Sciatic nerve (tissue), 2 donors: ENCODE data around the gene ITGB2. TPM values are rescaled to one million over a fixed set of nuclear protein-coding genes. Genes with fewer than 3 reads are reported as not detected.
A peak's percentile ranks its signal among the peaks of the same experiment; 100 is the strongest.

Experiments used
- ATAC-seq: fragments of 200-7000 bp; cut with Tn5 transposase; one replicate; pipeline ENCODE4 v1.9.1; 2020; ENCODE audit warnings: mild to moderate bottlenecking, moderate library complexity
- DNase-seq: peaks from one replicate; pipeline ENCODE4 v3.0.0-alpha.2; 2020; ENCODE audit warnings: low spot score
- intact Hi-C: fragments of 100-400 bp; cut with DNase I; formaldehyde crosslinking; loops from one replicate; pipeline ENCODE4 v1.14.2; 2022
- total RNA-seq: library from RNA; stranded (reverse); fragmentation: NEBNext Ultra II Directional; extraction: Animal tissue kit (Norgen Biotek cat#: 25700); gene quantifications from one replicate; pipeline ENCODE4 v1.2.1, GENCODE V29; 2021
- donor health status: DM: no; HTN: no; CAD: no.
- donor health status: DM: no; HTN: no; CAD: no.

Gene ITGB2
- total RNA-seq, 1 donor from 2014 or later, result 56.7 TPM

DNA sequence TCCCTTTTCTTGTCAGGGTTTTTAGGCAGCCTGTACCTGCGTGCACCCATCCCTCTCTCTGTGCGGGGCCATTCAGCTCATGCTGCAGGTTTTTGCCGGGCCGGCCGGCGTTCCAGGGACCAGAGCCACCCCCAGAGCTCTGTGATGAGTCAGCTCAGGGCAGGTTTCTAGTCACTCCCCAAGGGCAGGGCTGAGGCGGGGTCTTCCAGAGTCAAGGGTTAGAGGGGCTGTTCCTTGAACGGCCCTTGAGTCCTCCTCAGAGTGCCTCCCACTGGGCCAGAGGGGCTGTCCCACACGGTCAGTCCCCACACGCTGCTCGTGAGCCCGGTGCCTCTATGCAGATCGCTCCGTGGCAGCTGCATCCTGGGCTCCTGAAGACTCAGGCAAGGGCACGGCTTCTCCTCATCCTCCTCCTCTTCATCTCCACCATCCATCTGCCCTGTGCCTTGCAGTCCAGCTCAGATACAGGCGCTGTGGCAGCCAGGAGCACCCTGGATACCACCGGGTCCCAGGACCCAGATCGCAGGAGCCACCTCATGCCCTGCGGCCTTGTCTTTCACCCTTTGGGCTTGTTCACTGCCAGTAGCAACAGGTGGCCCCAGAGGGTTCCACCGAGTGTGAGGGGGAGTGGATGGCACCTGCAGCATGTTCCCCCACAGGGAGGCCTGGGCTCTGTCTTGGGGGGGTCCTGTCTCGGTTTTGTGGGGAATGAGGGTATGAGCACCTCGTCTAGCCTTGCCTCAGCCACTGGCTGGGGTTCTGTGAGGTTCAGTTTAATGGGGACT is 36.5 kb upstream of the ITGB2 start:
- DNase-seq (no peak), ATAC-seq (no peak)
- intact Hi-C loops, result no loop called here

DNA sequence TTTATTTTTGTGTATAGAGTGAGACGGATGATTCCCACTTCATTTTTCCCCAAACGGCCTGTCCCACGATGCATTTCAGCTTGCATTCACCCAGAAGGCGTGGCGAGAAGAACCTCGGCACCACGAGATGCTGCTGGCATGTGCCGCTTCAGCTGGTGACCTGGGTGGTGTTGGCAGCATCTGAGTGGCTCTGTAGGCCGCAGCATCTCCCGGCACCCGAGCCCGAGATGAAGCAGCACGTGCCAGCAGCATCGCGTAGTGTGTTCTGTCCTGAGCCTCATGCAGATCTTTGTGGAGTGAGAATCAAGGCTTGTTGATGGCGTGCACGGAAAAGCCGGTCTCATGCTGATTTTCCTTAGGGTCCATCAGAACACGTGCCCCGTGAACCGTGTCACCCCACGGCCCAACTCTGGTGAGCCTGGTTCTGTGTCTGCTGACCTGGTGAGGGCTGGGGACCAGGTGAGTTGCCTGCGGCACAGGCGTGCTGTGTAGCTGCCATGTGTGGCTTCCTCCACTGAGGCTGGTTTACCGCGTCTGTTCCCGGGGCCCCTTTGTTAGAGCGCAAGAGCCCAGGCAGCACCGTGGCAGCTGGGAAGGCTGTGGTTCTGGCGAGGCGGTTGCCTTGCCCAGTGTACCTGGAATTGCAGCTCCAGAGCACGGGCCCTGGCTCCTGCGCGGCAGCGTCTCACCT is 35.8 kb upstream of the ITGB2 start:
- intact Hi-C loops, result no loop called here
- ATAC-seq (no peak), DNase-seq (no peak)

DNA sequence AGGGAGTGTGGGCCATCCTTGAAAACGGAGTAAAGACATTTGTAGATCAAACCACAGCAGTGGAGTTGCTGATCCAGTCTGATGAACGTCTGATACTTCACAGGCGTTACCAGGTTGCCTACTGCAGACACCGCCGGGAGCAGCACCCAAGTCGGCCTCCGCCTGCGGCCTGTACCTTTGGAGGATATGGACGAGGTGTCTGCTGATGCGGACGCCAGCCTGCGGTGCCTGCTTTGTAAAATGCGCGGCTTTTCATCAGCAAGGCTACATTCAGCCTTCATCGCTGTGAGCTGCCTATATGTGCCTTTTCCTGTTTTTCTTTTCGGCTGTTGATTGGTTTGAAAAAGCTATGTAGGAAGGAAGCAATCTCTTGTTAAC is 35.1 kb upstream of the ITGB2 start:
- no peak for DNase-seq
- intact Hi-C loops, result no loop called here
- ATAC-seq, result no peak

- ATAC-seq (no peak), DNase-seq (no peak)
- intact Hi-C loops, result no loop called here
Measured at GRCh38 chr21:44955141-44955797, 34.6 kb upstream of the ITGB2 start.

DNA sequence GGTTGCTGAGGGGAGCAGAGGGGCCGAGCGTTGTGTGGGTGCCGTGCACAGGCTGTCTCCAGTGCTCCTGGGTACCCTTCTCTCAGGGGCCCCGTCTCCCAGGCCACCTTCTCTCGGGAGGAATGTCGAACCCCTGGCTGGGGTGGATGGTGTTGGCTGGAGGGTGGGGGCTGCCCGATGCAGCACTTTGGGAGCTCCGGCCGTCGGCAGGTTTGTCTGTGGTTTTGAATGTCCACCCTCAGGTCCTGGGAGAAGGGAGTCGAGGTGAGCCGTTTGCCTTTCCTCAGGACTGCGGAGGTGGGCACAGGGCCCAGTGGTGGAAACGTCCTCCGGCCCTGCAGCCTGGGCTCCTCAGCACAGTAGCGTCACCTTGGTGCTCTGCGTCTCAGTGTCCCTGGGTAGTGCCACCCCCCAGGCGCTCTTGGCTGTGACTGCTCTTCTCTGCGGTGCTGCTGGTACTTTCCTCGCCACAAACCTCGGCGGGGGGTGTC is 33.6 kb upstream of the ITGB2 start:
- ATAC-seq, result no peak
- DNase-seq, result no peak
- intact Hi-C loops, result loop anchor here (5.0 kb wide), 1 partner anchor 173 kb away; no protein-coding TSS in a partner anchor

DNA sequence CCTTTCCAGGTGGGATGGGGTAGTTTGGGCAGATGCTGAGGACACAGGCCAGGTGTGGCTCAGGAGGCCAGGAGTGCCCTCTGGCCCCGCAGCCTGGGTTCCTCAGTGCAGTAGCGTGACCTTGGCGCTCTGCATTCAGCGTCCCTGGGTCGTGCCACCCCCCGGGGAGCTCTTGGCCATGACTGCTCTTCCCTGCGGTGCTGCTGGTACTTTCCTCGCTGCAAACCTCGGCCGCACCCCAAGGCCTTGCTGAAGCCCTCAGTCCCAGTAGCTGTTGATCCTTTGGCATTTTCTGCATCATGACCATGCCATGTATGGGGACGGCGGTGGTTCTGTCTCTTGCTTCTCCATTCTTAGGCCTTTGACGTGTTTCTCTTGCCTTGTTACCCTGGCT is 32.9 kb upstream of the ITGB2 start:
- DNase-seq, result no peak
- intact Hi-C loops, result loop anchor here (5.0 kb wide), 1 partner anchor 174 kb away; no protein-coding TSS in a partner anchor
- ATAC-seq, result no peak

- no peak for ATAC-seq
- intact Hi-C loops, result loop anchor here (5.0 kb wide), 1 partner anchor 174 kb away; no protein-coding TSS in a partner anchor
- no peak for DNase-seq
Measured at GRCh38 chr21:44952929-44953627, 32.4 kb upstream of the ITGB2 start.

- ATAC-seq (no peak), DNase-seq (no peak)
- intact Hi-C loops, result loop anchor here (5.0 kb wide), 1 partner anchor 175 kb away; no protein-coding TSS in a partner anchor
Measured at GRCh38 chr21:44952116-44952928, 31.6 kb upstream of the ITGB2 start.

- DNase-seq (no peak), ATAC-seq (no peak)
- intact Hi-C loops, result loop anchor here (5.0 kb wide), 1 partner anchor 176 kb away; no protein-coding TSS in a partner anchor
Measured at GRCh38 chr21:44951186-44951915, 30.7 kb upstream of the ITGB2 start.

DNA sequence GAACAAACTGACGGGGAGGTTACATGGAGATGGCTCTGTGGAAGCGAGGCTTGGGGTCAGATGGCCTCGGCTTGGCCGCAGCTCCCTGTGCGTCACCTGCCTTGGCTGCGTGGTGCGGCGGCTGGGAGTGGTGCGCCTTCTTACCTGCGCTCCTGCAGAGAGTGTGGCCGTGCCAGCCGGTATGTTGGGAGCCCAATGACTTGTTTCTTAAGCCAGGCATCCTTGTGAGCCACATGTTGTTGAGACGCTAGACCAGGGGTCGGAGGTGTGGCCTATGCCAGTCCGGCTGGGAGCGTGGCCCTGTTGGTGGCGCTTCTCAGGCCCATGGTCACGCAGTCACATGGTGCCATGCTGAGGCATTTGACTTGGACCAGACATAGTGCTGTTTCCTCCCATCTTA is 29.7 kb upstream of the ITGB2 start:
- ATAC-seq, result no peak
- intact Hi-C loops, result loop anchor here (5.0 kb wide), 1 partner anchor 177 kb away; no protein-coding TSS in a partner anchor

DNA sequence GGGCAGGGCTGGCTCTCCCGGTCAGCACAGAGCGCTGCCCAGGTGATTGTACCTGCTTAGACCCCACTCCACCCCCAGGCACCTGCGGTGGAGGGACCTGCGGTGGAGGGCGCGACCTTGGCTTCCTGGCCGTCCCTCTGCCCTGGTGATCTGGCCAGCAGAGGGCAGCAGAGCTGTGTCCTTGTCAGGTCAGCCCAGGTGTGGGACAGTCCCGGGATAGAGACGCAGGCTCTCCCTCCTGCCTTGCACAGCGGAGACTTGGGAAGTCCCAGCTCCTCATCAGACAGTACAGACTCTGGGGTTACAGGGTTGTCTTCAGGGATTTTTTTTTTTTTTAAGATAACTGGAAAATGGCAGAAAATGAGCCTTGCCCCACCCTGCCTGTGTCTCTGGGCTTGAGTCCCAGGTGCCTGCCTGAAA is 29.1 kb upstream of the ITGB2 start:
- intact Hi-C loops, result loop anchor here (5.0 kb wide), 1 partner anchor 178 kb away; no protein-coding TSS in a partner anchor
- ATAC-seq (peak; percentile 90), DNase-seq (peak; percentile 96)

More for the DNA sequence above, 29.7 kb upstream of the ITGB2 start:
- DNase-seq, result no peak

DNA sequence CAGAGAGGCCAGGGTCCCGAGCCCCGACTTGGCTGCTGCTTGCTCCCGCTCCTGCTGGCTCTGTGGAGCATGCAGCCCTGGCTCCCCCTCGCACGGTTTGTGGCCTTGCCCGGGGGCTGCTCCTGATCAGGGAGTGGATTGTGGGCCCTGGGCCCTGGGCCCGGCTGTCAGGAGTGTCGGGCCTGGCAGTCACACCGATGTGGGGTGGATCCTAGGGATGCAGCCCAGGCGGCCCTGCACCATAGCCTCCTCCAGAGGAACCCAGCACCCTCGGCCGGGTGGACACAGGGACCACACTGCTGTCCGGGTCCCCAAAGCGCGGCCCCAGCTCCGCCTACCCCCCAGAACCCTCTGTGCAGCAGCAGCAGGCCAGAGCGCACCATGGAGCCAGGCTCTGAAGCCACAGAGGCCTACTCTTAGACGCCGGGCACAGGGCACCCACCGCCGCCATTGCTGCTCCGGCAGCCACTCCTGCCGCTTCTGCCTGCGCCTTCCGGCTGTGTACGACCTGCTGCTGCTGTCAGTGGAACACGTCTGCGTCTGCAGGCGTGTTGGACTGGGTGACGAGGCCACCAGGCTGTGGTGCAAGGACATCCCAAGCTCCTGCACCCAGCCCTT is 28.6 kb upstream of the ITGB2 start:
- intact Hi-C loops, result no loop called here
- DNase-seq, result no peak
- ATAC-seq, result peak; percentile 17

- DNase-seq (no peak), ATAC-seq (no peak)
- intact Hi-C loops, result no loop called here
Measured at GRCh38 chr21:44948426-44949120, 27.9 kb upstream of the ITGB2 start.

GRCh38 chr21:44947930-44948331 is 27.2 kb upstream of the ITGB2 start:
- intact Hi-C loops, result no loop called here
- DNase-seq, result peak; percentile 66
- no peak for ATAC-seq

DNA sequence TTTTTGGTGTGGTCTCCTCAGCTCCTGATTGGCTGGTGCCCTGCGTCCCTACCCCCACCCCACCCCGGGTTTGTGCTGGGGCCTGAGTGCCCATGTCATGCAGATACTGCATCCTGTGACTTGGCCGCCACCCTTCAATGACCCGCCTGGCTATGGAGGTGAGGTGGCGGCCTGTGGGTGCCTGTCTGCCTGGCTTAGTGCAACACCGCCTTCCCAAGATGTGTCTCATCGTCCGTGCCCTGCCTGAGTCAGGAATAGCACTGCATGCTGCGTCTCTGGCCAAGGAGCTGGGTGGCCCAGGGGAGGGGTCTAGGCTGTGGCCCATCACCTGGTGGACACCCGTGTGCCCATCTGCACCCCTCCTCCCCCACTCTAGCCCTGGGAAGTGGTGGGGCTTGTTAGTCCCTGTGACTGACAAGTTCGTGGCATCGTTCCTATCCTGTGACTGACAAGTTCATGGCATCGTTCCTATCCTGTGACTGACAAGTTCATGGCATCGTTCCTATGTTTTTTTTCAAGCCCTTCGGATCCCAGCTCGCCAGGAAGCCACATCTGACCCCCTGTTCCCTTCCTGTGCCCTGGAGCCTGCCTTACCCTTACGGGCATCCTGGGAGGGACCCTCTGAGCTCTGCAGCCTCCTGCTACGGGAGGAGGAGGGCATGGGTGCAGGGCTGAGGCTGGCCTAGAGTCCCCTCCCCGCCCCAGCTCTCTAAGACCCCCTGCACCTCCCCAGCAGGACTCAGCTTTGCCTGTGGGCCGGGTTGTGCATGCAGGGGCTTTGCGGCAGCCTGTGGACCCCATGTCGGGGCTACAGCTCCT is 26.6 kb upstream of the ITGB2 start:
- DNase-seq (peak; percentile 56), ATAC-seq (no peak)
- intact Hi-C loops, result no loop called here
